Spleen (tissue), 7 donors: ENCODE measurements around the gene DOCK9.

Experiments used
- POLR2A ChIP-seq, 3 donors: fragments of 450-650 bp; IDR thresholded peaks; one replicate each; pipeline ENCODE4 v1.5.1; 2017; ENCODE audit warnings: antibody characterized with exemption in 3 of 3, mild to moderate bottlenecking in 1 of 3
- POLR2AphosphoS5 ChIP-seq, 3 donors: sonication (generic); formaldehyde crosslinking; IDR thresholded peaks; one replicate each; pipeline ENCODE4 v1.5.1; 2017; ENCODE audit warnings: antibody characterized with exemption in 3 of 3
- TF ChIP-seq, protein P1 (sequence below), 11 experiments: fragments of 200-600 bp in 7 of 11; fragments of 450-650 bp in 4 of 11; sonication (generic) in 4 of 11; IDR thresholded peaks in 8 of 11; conservative IDR thresholded peaks in 3 of 11; 1 replicate in 7 of 11; 2 replicates in 4 of 11; pipeline versions ENCODE4 v1.4.0 to v1.8.0; 2016 to 2021; ENCODE audit warnings: antibody characterized with exemption in 11 of 11, inconsistent platforms in 4 of 11, mild to moderate bottlenecking in 1 of 11
- donor health status: DM: no; HTN: no; CAD: no; lungs with moderate emphysema.
- donor health status: DM: no; HTN: no; CAD: no.
- donor health status: DM: no; HTN: no; CAD: no.

DNA sequence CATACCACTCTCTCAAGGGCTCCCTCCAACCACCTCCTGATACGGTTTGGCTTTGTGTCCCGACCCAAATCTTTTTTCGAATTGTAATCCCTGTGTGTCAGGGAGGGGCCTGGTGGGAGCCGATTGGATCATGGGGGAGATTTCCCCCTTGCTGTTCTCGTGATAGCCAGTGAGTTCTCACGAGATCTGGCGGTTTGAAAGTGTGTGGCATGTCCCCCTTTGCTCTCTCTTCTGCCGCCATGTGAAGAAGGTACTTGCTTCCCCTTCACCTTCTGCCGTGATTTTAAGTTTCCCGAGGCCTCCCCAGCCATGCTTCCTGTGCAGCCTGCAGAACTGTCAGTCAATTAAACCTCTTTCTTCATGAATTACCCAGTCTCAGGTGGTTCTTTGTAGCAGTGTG lies 190.7 kb downstream of the DOCK9 start:
- TF ChIP-seq POLR2AphosphoS5 (IDR thresholded peaks at IDR 0.05) (no peak), POLR2A (IDR thresholded peaks at IDR 0.05) (no peak)
- TF ChIP-seq, protein P1, sequence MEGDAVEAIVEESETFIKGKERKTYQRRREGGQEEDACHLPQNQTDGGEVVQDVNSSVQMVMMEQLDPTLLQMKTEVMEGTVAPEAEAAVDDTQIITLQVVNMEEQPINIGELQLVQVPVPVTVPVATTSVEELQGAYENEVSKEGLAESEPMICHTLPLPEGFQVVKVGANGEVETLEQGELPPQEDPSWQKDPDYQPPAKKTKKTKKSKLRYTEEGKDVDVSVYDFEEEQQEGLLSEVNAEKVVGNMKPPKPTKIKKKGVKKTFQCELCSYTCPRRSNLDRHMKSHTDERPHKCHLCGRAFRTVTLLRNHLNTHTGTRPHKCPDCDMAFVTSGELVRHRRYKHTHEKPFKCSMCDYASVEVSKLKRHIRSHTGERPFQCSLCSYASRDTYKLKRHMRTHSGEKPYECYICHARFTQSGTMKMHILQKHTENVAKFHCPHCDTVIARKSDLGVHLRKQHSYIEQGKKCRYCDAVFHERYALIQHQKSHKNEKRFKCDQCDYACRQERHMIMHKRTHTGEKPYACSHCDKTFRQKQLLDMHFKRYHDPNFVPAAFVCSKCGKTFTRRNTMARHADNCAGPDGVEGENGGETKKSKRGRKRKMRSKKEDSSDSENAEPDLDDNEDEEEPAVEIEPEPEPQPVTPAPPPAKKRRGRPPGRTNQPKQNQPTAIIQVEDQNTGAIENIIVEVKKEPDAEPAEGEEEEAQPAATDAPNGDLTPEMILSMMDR (IDR thresholded peaks at IDR 0.05 in 8 of 11, conservative IDR thresholded peaks at IDR 0.05 in 3 of 11): no peak
